SK-N-SH (cell line): Measurements from ENCODE around the gene KMT5B. TPM values are rescaled to one million over a fixed set of nuclear protein-coding genes. Genes with fewer than 3 reads are reported as not detected.
A peak's percentile ranks its signal among the peaks of the same experiment; 100 is the strongest.

Experiments
- CTCF ChIA-PET: fragments of 300-600, 350-600 bp; formaldehyde crosslinking; extraction: SDS; loops from one replicate; lab custom pipeline; 2021; lab: Yijun Ruan, JAX
- POLR2A ChIA-PET: fragments of 350-600 bp; sonication (Branson Sonifier 250); formaldehyde crosslinking; extraction: SDS; loops from one replicate; lab custom pipeline; 2020; ENCODE audit warnings: antibody characterized with exemption, inconsistent platforms; lab: Yijun Ruan, JAX
- DNase-seq: peaks from one replicate; pipeline ENCODE4 v3.0.0; 2012
- H2AFZ ChIP-seq: fragments of 200-600 bp; sonication (generic); 2 replicates; pipeline ENCODE4 v1.8.1; 2016; ENCODE audit warnings: antibody characterized with exemption, mild to moderate bottlenecking, low read depth
- H3F3A ChIP-seq: fragments of 200-600 bp; sonication (generic); replicated peaks from 2 replicates; pipeline ENCODE3; 2016; ENCODE audit warnings: antibody characterized with exemption, mild to moderate bottlenecking; ENCODE audit not compliant: insufficient read depth
- H3K27ac ChIP-seq, 2 experiments: fragments of 200-500 bp in 1 of 2; fragments of 200-600 bp in 1 of 2; sonication (Bioruptor generic) in 1 of 2; sonication (generic), shearing (Covaris generic) in 1 of 2; 2 replicates each; pipeline versions ENCODE4 v1.5.1 to v1.6.1; 2014 to 2016; ENCODE audit warnings: low read depth in 2 of 2, inconsistent platforms in 1 of 2, low read length in 1 of 2, mild to moderate bottlenecking in 1 of 2, mixed read lengths in 1 of 2
- H3K27me3 ChIP-seq: fragments of 200-600 bp; sonication (generic), shearing (Covaris generic); 2 replicates; pipeline ENCODE4 v1.6.1; 2016; ENCODE audit warnings: mixed run types; ENCODE audit not compliant: insufficient read depth
- H3K36me3 ChIP-seq, 2 experiments: fragments of 200-500 bp in 1 of 2; fragments of 200-600 bp in 1 of 2; sonication (Bioruptor generic) in 1 of 2; sonication (generic) in 1 of 2; replicated peaks in 1 of 2; 2 replicates each; pipeline versions ENCODE3 to v1.5.1; 2014 to 2016; ENCODE audit warnings: low read length in 1 of 2, mild to moderate bottlenecking in 1 of 2; ENCODE audit not compliant: insufficient read depth in 2 of 2, control insufficient read depth in 1 of 2
- H3K4me1 ChIP-seq, 2 experiments: fragments of 200-500 bp in 1 of 2; fragments of 200-600 bp in 1 of 2; sonication (Bioruptor generic) in 1 of 2; sonication (generic), shearing (Covaris generic) in 1 of 2; 2 replicates each; pipeline versions ENCODE4 v1.5.1 to v1.6.1; 2014 to 2016; ENCODE audit warnings: low read depth in 1 of 2, low read length in 1 of 2, mixed run types in 1 of 2; ENCODE audit not compliant: insufficient read depth in 2 of 2, control insufficient read depth in 1 of 2
- H3K4me2 ChIP-seq: fragments of 200-600 bp; sonication (generic), shearing (Covaris generic); 2 replicates; pipeline ENCODE4 v1.6.1; 2017; ENCODE audit warnings: mixed run types
- H3K4me3 ChIP-seq, 2 experiments: fragments of 200-500 bp in 1 of 2; fragments of 200-600 bp in 1 of 2; sonication (Bioruptor generic) in 1 of 2; sonication (generic), shearing (Covaris generic) in 1 of 2; 2 replicates each; pipeline versions ENCODE4 v1.5.1 to v1.8.1; 2014 to 2016; ENCODE audit warnings: low read depth in 2 of 2, inconsistent platforms in 1 of 2, low read length in 1 of 2, mild to moderate bottlenecking in 1 of 2, mixed read lengths in 1 of 2, moderate library complexity in 1 of 2
- H3K79me2 ChIP-seq: fragments of 200-600 bp; sonication (generic); 2 replicates; pipeline ENCODE4 v1.8.1; 2017; ENCODE audit warnings: mild to moderate bottlenecking; ENCODE audit not compliant: insufficient read depth
- H3K9ac ChIP-seq: fragments of 200-600 bp; sonication (generic); 2 replicates; pipeline ENCODE4 v1.6.1; 2017; ENCODE audit warnings: mixed run types
- H3K9me2 ChIP-seq: fragments of 200-600 bp; sonication (generic); 2 replicates; pipeline ENCODE4 v1.6.1; 2017; ENCODE audit warnings: mixed run types
- H3K9me3 ChIP-seq: fragments of 200-600 bp; sonication (generic); 2 replicates; pipeline ENCODE4 v1.6.1; 2017; ENCODE audit warnings: mixed run types, mild to moderate bottlenecking, moderate library complexity
- H4K20me1 ChIP-seq: fragments of 200-600 bp; sonication (generic); 2 replicates; pipeline ENCODE4 v1.6.1; 2017; ENCODE audit warnings: mild to moderate bottlenecking, mixed run types; ENCODE audit not compliant: insufficient read depth
- CHD2 ChIP-seq: fragments of 150-350 bp; IDR thresholded peaks from 2 replicates; pipeline ENCODE4 v1.6.1; 2018; ENCODE audit warnings: low read length; ENCODE audit not compliant: partially characterized antibody
- FOSL2 ChIP-seq: IDR thresholded peaks from 2 replicates; pipeline ENCODE4 v1.4.0; 2012; ENCODE audit warnings: low read depth, mild to moderate bottlenecking, moderate library complexity, borderline replicate concordance
- GATA2 ChIP-seq: sonication (generic); formaldehyde crosslinking; IDR thresholded peaks from 2 replicates; pipeline ENCODE4 v1.5.0; 2020; ENCODE audit warnings: mild to moderate bottlenecking, missing genetic modification reagents
- RCOR1 ChIP-seq: fragments of 150-350 bp; IDR thresholded peaks from 2 replicates; pipeline ENCODE4 v1.6.1; 2017; ENCODE audit warnings: antibody characterized with exemption, low read length
- REST ChIP-seq: IDR thresholded peaks from 2 replicates; pipeline ENCODE4 v1.6.1; 2012; ENCODE audit warnings: mild to moderate bottlenecking, low read depth, low read length, moderate library complexity
- TAF1 ChIP-seq: IDR thresholded peaks from 2 replicates; pipeline ENCODE4 v1.6.1; 2012; ENCODE audit warnings: low read depth, mild to moderate bottlenecking, low read length, moderate library complexity, borderline replicate concordance
- TEAD4 ChIP-seq: IDR thresholded peaks from 2 replicates; pipeline ENCODE4 v1.4.0; 2012; ENCODE audit warnings: mild to moderate bottlenecking, borderline replicate concordance; ENCODE audit not compliant: insufficient read depth
- YY1 ChIP-seq: IDR thresholded peaks from 2 replicates; pipeline ENCODE4 v1.4.0; 2012; ENCODE audit warnings: low read depth, mild to moderate bottlenecking
- WGBS: methylation state at CpG from one replicate; pipeline ENCODE4 v1.1.6; 2017; ENCODE audit warnings: low lambda C conversion rate; 5-methylcytosine and 5-hydroxymethylcytosine counted together
- polyA plus RNA-seq, 3 experiments: library from polyadenylated mRNA; depleted of rRNA; stranded (reverse); fragments of >200 nt; gene quantifications; 2 replicates each; pipeline ENCODE4 v1.2.3, GENCODE V29; 2012
- TF ChIP-seq, protein P1 (sequence below): IDR thresholded peaks from 2 replicates; pipeline ENCODE4; 2012
- TF ChIP-seq, protein P2 (sequence below): IDR thresholded peaks from 2 replicates; pipeline ENCODE4 v1.4.0; 2012; ENCODE audit warnings: low read depth, borderline replicate concordance
- TF ChIP-seq, protein P3 (sequence below): IDR thresholded peaks from 2 replicates; pipeline ENCODE4 v1.4.0; 2012; ENCODE audit warnings: low read depth

The KMT5B gene
- polyA plus RNA-seq (2012; rRNA removed), result 8.4 and 10.4 TPM in 2 replicates
- 10.5 and 11.5 TPM in 2 replicates for polyA plus RNA-seq (2012; cell fraction: cytosol; rRNA removed)
- polyA plus RNA-seq (2012; cell fraction: nucleus; rRNA removed), result 18.0 and 20.8 TPM in 2 replicates

DNA sequence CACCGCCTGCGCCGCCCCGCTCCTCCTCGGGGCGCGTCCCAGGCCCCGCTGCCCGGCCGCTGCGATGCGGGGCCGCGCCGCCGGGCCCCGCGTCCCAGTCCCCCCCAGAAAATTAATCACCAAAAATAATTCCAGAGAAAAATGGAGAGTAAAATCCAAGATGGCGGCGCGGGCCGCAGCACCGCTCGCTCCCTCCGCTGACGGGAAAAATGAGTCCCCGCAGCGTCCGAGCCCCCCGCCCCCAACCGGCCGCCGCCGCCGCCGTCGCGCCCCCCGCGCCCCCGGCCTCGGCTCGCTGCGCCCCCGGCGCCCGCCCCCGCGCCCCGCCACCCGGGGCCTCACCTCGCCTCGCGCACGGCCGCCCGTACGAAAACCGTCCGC lies at the start of gene KMT5B:
TSS of gene KMT5B (minus strand) at position 162 of the 381 bp plus-strand sequence. CDS start 23,220 bp downstream, outside the sequence.
- peak within 1 kb of the TSS; percentile 96 to 99 for H3K4me3 ChIP-seq
- H4K20me1 ChIP-seq, result peaks cover 44% of the 10 kb centered on the region
- H3K9me2 ChIP-seq, result no peaks in the 10 kb centered on the region
- no peaks in the 10 kb centered on the region for H3K9me3 ChIP-seq
- 0% methylated on average over 12 of the region's 60 CpGs for WGBS
- no peaks in the 10 kb centered on the region; the same call in 1 of the 2 replicates for H3K27me3 ChIP-seq
- ChIA-PET POLR2A (no interaction called here), CTCF (interaction anchor here (0.9 to 2.4 kb wide), 2 partner anchors 9 to 15 kb away, joined by 4 to 8 read pairs; no protein-coding TSS in a partner anchor)
- TF ChIP-seq, protein P1, sequence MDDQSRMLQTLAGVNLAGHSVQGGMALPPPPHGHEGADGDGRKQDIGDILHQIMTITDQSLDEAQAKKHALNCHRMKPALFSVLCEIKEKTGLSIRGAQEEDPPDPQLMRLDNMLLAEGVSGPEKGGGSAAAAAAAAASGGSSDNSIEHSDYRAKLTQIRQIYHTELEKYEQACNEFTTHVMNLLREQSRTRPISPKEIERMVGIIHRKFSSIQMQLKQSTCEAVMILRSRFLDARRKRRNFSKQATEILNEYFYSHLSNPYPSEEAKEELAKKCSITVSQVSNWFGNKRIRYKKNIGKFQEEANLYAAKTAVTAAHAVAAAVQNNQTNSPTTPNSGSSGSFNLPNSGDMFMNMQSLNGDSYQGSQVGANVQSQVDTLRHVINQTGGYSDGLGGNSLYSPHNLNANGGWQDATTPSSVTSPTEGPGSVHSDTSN, result peak; percentile 84
- 0 out of 2 replicates have a peak, but pooled peaks have one; percentile 9 for TF ChIP-seq REST
- TF ChIP-seq TEAD4, result no peak
- TF ChIP-seq GATA2 (CRISPR knock-in tag), result no peak
- TF ChIP-seq, protein P2, sequence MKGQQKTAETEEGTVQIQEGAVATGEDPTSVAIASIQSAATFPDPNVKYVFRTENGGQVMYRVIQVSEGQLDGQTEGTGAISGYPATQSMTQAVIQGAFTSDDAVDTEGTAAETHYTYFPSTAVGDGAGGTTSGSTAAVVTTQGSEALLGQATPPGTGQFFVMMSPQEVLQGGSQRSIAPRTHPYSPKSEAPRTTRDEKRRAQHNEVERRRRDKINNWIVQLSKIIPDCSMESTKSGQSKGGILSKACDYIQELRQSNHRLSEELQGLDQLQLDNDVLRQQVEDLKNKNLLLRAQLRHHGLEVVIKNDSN, result no peak
- TF ChIP-seq, protein P3, sequence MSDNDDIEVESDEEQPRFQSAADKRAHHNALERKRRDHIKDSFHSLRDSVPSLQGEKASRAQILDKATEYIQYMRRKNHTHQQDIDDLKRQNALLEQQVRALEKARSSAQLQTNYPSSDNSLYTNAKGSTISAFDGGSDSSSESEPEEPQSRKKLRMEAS, result 0 out of 2 replicates have a peak, but pooled peaks have one; percentile 39
- peak; percentile 73; the same call in 1 of the 2 replicates for TF ChIP-seq TAF1
- TF ChIP-seq YY1, result peak; percentile 92
- no peak for TF ChIP-seq FOSL2
- no peak for TF ChIP-seq RCOR1
- TF ChIP-seq CHD2, result peak; percentile 89
- peak; percentile 78 for DNase-seq
- H3K4me2 ChIP-seq, result peak within 1 kb of the TSS; percentile 90
- H3K4me1 ChIP-seq, result peaks cover 11 to 27% of the 10 kb centered on the region in 2 experiments; a peak in 3 of 4 replicates
- peak within 1 kb of the TSS; percentile 93 for H3K9ac ChIP-seq
- no peaks in the 10 kb centered on the region for H3K36me3 ChIP-seq
- peaks cover 9% of the 10 kb centered on the region for H3F3A ChIP-seq
- H3K27ac ChIP-seq, result peak within 1 kb of the TSS; percentile 88 to 97
- H2AFZ ChIP-seq, result peak within 1 kb of the TSS; percentile 85
- H3K79me2 ChIP-seq, result peaks cover 46% of the 10 kb centered on the region
